ENCODE results near the gene NDUFS6.

DNA sequence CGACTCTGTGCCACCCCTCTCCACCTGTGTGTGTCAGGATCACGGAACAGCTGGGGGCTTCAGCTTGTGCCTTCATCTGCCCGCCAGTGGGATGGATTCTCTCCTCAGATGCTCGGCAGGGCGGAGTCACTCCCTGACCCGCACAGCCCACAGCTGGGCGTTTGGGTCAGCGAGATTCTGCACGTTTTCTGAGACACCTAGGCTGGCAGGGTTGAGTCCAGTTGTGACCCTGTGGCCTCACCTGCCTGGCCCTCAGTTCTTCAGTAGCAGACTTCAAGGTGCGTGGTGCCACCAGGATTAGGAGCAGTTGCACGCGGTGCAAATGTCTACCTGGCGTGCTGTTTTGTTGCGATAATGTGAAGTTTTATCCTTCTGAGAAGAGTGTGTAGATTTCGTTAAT lies 5.0 kb downstream of the NDUFS6 start:
- TF ChIP-seq, protein P1, sequence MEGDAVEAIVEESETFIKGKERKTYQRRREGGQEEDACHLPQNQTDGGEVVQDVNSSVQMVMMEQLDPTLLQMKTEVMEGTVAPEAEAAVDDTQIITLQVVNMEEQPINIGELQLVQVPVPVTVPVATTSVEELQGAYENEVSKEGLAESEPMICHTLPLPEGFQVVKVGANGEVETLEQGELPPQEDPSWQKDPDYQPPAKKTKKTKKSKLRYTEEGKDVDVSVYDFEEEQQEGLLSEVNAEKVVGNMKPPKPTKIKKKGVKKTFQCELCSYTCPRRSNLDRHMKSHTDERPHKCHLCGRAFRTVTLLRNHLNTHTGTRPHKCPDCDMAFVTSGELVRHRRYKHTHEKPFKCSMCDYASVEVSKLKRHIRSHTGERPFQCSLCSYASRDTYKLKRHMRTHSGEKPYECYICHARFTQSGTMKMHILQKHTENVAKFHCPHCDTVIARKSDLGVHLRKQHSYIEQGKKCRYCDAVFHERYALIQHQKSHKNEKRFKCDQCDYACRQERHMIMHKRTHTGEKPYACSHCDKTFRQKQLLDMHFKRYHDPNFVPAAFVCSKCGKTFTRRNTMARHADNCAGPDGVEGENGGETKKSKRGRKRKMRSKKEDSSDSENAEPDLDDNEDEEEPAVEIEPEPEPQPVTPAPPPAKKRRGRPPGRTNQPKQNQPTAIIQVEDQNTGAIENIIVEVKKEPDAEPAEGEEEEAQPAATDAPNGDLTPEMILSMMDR (IDR thresholded peaks at IDR 0.05) = no peak
- TF ChIP-seq EP300 (IDR thresholded peaks at IDR 0.05) = no peak
- TF ChIP-seq POLR2AphosphoS5 (IDR thresholded peaks at IDR 0.05) = no peak
- no peak for TF ChIP-seq POLR2A (IDR thresholded peaks at IDR 0.05)
